Activated CD4-positive, CD25-positive, alpha-beta regulatory T cell treated with anti-CD3 and anti-CD28 coated beads, Interleukin-2, amount 50 U/mL, for 16 hours (primary cell): ENCODE results near the gene BIRC5.

ENCODE experiments used
- DNase-seq: peaks from one replicate; pipeline ENCODE4 v3.0.0-alpha.2; 2020; ENCODE audit warnings: low read depth, low spot score

The BIRC5 gene

GRCh38 chr17:78255953-78256706 is 42.1 kb downstream of the BIRC5 start:
- DNase-seq = no peak

GRCh38 chr17:78256707-78257591 is 42.9 kb downstream of the BIRC5 start:
- DNase-seq = no peak

GRCh38 chr17:78257810-78258322 is 43.8 kb downstream of the BIRC5 start:
- DNase-seq = no peak

GRCh38 chr17:78258323-78259191 is 44.5 kb downstream of the BIRC5 start:
- no peak for DNase-seq

GRCh38 chr17:78259192-78259554 is 45.1 kb downstream of the BIRC5 start:
- no peak for DNase-seq

- DNase-seq = no peak
Measured at GRCh38 chr17:78263063-78263735, 49.1 kb downstream of the BIRC5 start.

GRCh38 chr17:78263736-78264340 is 49.8 kb downstream of the BIRC5 start:
- DNase-seq = no peak

GRCh38 chr17:78264590-78264989 is 50.5 kb downstream of the BIRC5 start:
- no peak for DNase-seq

GRCh38 chr17:78265121-78265520 is 51.1 kb downstream of the BIRC5 start:
- DNase-seq = no peak

- no peak for DNase-seq
Measured at GRCh38 chr17:78266231-78266631, 52.2 kb downstream of the BIRC5 start.

GRCh38 chr17:78266771-78267170 is 52.7 kb downstream of the BIRC5 start:
- no peak for DNase-seq

- no peak for DNase-seq
Measured at GRCh38 chr17:78267253-78268073, 53.4 kb downstream of the BIRC5 start.

- DNase-seq = no peak
Measured at GRCh38 chr17:78268191-78268874, 54.3 kb downstream of the BIRC5 start.

- DNase-seq = no peak
Measured at GRCh38 chr17:78268951-78269905, 55.2 kb downstream of the BIRC5 start.

GRCh38 chr17:78269955-78270381 is 55.9 kb downstream of the BIRC5 start:
- no peak for DNase-seq

- no peak for DNase-seq
Measured at GRCh38 chr17:78271419-78272170, 57.5 kb downstream of the BIRC5 start.

GRCh38 chr17:78272181-78272913 is 58.3 kb downstream of the BIRC5 start:
- no peak for DNase-seq
